ENCODE data around the gene TRMT13. TPM values are rescaled to one million over a fixed set of nuclear protein-coding genes. Genes with fewer than 3 reads are reported as not detected.
A peak's percentile ranks its signal among the peaks of the same experiment; 100 is the strongest.

Gene TRMT13
- polyA plus RNA-seq, 4 donors, result 7.6 to 25.5 (median 10.5) TPM

DNA sequence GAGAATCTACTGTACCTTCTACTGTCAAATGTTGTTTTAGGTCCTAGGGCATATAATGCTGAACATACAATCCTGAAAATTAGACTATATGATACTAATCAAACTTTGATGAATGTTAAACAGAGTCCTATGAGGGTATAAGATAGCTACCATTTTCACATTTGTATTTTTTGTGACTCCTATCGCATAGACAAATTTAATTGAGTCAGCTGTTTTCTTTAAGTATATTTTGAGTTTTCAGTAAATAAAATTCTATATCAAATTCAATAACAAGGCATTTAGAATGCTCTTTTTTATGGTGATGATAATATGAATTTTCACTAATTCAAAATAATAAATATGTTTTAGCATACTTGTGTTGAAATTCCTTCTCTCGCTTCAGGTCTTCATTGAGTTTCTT is 35.1 kb downstream of the TRMT13 start:
- H3K4me1 ChIP-seq (ENCODE audit: control insufficient read depth in 3 of 3, insufficient read depth in 2 of 3, low read depth in 1 of 3, low read length in 2 of 3), result no peaks in the 10 kb centered on the region

DNA sequence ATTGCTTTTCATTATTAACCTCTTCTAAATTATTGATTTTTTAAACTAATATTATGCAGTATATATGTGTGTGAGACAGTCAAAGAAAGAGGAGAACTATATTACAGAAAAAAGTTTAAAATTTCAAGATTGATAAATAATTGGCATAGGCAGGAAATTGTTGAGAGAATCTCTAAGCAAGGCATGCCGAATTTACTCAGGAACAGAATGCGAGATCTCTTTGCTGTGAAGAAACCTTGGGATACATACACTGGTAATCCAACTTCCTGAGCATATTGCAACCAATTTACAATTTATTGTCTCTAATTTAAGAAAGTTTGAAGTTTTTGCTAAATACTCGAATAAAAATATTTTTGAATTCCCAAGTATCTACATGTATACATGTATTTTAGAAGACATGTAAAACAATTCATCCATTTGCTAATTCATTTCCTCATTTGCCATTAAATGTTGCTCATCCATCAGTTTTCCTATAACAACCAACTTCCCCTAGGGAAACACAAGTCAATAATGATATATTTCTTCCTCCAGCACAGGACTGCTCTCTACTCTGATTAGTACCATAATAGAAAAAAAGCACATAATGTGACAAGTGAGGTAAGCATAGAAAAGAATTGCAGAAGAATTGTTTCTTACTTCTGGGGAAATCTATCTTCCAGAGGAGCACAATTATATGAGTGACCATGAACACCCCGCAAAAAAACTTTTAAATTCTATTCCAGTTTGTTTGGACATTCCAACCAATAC is 44.5 kb downstream of the TRMT13 start:
- no peaks in the 10 kb centered on the region for H3K27me3 ChIP-seq (ENCODE audit: control insufficient read depth in 3 of 3, insufficient read depth in 3 of 3, low read length in 3 of 3)
- FAIRE-seq (no peak), DNase-seq (no peak)
- no peak overlapping the region for H3K27ac ChIP-seq (ENCODE audit: low read depth in 1 of 3, low read length in 2 of 3)
- no peak overlapping the region for H3K4me3 ChIP-seq (ENCODE audit: low read depth in 1 of 3, low read length in 3 of 3)
- peaks cover 0 to 2% of the 10 kb centered on the region in 2 donors for H3K9me3 ChIP-seq (ENCODE audit: control insufficient read depth in 2 of 2, insufficient read depth in 1 of 2, low read depth in 1 of 2, low read length in 1 of 2)
- no peaks in the 10 kb centered on the region for H3K36me3 ChIP-seq (ENCODE audit: control insufficient read depth in 3 of 3, insufficient read depth in 2 of 3, low read depth in 1 of 3, low read length in 3 of 3)
- WGBS, 3 donors, result 88 to 94% (median 90%) methylated on average over 4 of the region's 4 CpGs
- no peaks in the 10 kb centered on the region for H3K4me1 ChIP-seq (ENCODE audit: control insufficient read depth in 3 of 3, insufficient read depth in 2 of 3, low read depth in 1 of 3, low read length in 2 of 3)

More for the DNA sequence above, 35.1 kb downstream of the TRMT13 start:
- WGBS, 3 donors, result 98 to 99% (median 98%) methylated on average over 2 of the region's 2 CpGs
- Histone ChIP-seq H3K36me3 (ENCODE audit: control insufficient read depth in 3 of 3, insufficient read depth in 2 of 3, low read depth in 1 of 3, low read length in 3 of 3) (no peaks in the 10 kb centered on the region), H3K9me3 (ENCODE audit: control insufficient read depth in 2 of 2, insufficient read depth in 1 of 2, low read depth in 1 of 2, low read length in 1 of 2) (no peaks in the 10 kb centered on the region), H3K27ac (ENCODE audit: low read depth in 1 of 3, low read length in 2 of 3) (no peak overlapping the region), H3K4me3 (ENCODE audit: low read depth in 1 of 3, low read length in 3 of 3) (no peak overlapping the region), H3K27me3 (ENCODE audit: control insufficient read depth in 3 of 3, insufficient read depth in 3 of 3, low read length in 3 of 3) (no peaks in the 10 kb centered on the region)
- DNase-seq (no peak), FAIRE-seq (peak; percentile 65)

DNA sequence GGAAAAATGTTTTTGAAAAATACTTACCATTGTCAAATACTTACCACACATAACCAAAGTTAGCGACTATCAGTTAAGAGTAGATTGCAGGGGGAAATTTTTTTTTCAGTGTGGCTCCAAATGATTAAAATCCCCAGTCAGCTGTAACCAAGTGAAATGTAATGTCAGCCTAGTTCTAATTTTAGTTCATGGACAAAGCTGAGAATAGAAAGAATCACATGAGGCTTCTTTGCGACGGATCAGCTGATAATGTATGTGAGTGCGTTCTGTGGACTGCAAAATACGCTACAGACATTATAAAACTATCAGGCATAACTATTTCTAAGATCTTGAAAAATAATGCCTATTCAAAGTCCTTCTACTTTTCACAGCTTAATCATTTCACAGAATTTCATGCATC is 45.1 kb downstream of the TRMT13 start, which contains the start of gene LRRC39:
Gene LRRC39 (minus strand): TSS at position 166 of the 400 bp plus-strand sequence. CDS start 9,740 bp downstream, outside the sequence.
- Histone ChIP-seq H3K9me3 (ENCODE audit: control insufficient read depth in 2 of 2, insufficient read depth in 1 of 2, low read depth in 1 of 2, low read length in 1 of 2) (peaks cover 0 to 2% of the 10 kb centered on the region in 2 donors), H3K4me3 (ENCODE audit: low read depth in 1 of 3, low read length in 3 of 3) (no peak within 1 kb of the TSS), H3K36me3 (ENCODE audit: control insufficient read depth in 3 of 3, insufficient read depth in 2 of 3, low read depth in 1 of 3, low read length in 3 of 3) (no peaks in the 10 kb centered on the region), H3K27me3 (ENCODE audit: control insufficient read depth in 3 of 3, insufficient read depth in 3 of 3, low read length in 3 of 3) (no peaks in the 10 kb centered on the region), H3K27ac (ENCODE audit: low read depth in 1 of 3, low read length in 2 of 3) (no peak within 1 kb of the TSS), H3K4me1 (ENCODE audit: control insufficient read depth in 3 of 3, insufficient read depth in 2 of 3, low read depth in 1 of 3, low read length in 2 of 3) (no peaks in the 10 kb centered on the region)
- no peak for DNase-seq
- 68 to 75% (median 73%) methylated on average over 5 of the region's 5 CpGs for WGBS, 3 donors
- no peak for FAIRE-seq

DNA sequence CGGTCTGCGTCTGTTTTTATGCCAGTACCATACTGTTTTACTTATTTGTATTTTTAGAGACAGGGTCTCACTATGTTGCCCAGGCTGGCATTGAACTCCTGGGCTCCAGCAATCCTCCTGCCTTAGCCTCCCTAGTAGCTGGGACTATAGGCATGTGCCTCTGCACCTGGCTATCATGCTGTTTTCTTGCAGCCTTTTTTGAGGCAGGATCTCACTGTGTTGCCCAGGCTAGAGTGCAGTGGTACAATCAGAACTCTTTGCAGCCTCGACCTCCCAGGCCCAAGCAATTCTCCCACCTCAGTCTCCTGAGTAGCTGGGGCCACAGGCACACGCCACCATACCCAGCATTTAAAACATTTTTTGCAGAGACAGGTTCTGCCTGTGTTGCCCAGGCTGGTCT is 50.4 kb downstream of the TRMT13 start:
- Histone ChIP-seq H3K4me3 (ENCODE audit: low read depth in 1 of 3, low read length in 3 of 3) (no peak overlapping the region), H3K27me3 (ENCODE audit: control insufficient read depth in 3 of 3, insufficient read depth in 3 of 3, low read length in 3 of 3) (no peaks in the 10 kb centered on the region), H3K9me3 (ENCODE audit: control insufficient read depth in 2 of 2, insufficient read depth in 1 of 2, low read depth in 1 of 2, low read length in 1 of 2) (peaks cover 0 to 2% of the 10 kb centered on the region in 2 donors), H3K36me3 (ENCODE audit: control insufficient read depth in 3 of 3, insufficient read depth in 2 of 3, low read depth in 1 of 3, low read length in 3 of 3) (peaks cover 0 to 2% (median under 1%) of the 10 kb centered on the region in 3 donors), H3K4me1 (ENCODE audit: control insufficient read depth in 3 of 3, insufficient read depth in 2 of 3, low read depth in 1 of 3, low read length in 2 of 3) (no peaks in the 10 kb centered on the region), H3K27ac (ENCODE audit: low read depth in 1 of 3, low read length in 2 of 3) (no peak overlapping the region)
- FAIRE-seq (no peak), DNase-seq (no peak)
- 90 to 95% (median 94%) methylated on average over 4 of the region's 4 CpGs for WGBS, 3 donors

DNA sequence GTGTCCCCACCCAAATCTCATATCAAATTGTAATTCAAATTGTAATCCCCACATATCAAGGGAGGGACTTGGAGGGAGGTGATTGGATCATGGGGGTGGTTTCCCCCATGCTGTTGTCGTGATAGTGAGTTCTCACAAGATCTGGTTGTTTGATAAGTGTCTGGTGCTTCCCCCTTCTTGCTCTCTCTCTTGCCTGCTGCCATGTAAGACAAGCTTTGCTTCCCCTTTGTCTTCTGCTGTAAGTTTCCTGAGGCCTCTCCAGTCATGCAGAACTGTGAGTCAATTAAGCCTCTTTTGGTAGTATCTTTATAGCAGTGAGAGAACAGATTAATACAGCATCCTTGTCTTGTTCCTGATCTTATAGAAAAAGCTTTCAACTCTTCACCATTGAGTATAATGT is 51.6 kb downstream of the TRMT13 start:
- Histone ChIP-seq H3K27ac (ENCODE audit: low read depth in 1 of 3, low read length in 2 of 3) (no peak overlapping the region), H3K27me3 (ENCODE audit: control insufficient read depth in 3 of 3, insufficient read depth in 3 of 3, low read length in 3 of 3) (no peaks in the 10 kb centered on the region), H3K9me3 (ENCODE audit: control insufficient read depth in 2 of 2, insufficient read depth in 1 of 2, low read depth in 1 of 2, low read length in 1 of 2) (peaks cover 0 to 2% of the 10 kb centered on the region in 2 donors), H3K4me3 (ENCODE audit: low read depth in 1 of 3, low read length in 3 of 3) (no peak overlapping the region), H3K36me3 (ENCODE audit: control insufficient read depth in 3 of 3, insufficient read depth in 2 of 3, low read depth in 1 of 3, low read length in 3 of 3) (peaks cover 0 to 4% (median 2%) of the 10 kb centered on the region in 3 donors), H3K4me1 (ENCODE audit: control insufficient read depth in 3 of 3, insufficient read depth in 2 of 3, low read depth in 1 of 3, low read length in 2 of 3) (no peaks in the 10 kb centered on the region)
- no peak for FAIRE-seq
- WGBS, 3 donors, result 45 to 65% (median 61%) methylated on average over 1 of the region's 1 CpG
- DNase-seq, result no peak

DNA sequence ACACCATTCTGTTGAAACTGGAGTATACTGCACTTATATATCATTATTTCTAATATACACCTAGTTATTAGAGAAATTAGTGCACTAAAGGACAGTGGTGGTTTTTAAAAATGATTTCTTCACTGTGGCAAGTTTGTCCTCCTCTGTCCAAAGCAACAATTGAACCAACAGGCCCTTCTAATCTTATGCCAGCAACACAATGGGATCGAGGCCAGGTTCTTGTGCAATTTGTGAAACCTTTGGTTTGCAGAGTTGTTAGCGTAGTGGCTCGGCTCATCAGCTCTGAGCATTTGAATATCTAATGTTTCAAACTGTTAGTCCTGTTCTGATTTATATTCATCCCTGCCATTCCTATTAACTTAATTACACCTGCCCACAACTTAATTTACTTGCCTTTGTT is 54.9 kb downstream of the TRMT13 start:
- Histone ChIP-seq H3K4me1 (ENCODE audit: control insufficient read depth in 3 of 3, insufficient read depth in 2 of 3, low read depth in 1 of 3, low read length in 2 of 3) (no peaks in the 10 kb centered on the region), H3K27ac (ENCODE audit: low read depth in 1 of 3, low read length in 2 of 3) (no peak overlapping the region), H3K9me3 (ENCODE audit: control insufficient read depth in 2 of 2, insufficient read depth in 1 of 2, low read depth in 1 of 2, low read length in 1 of 2) (peaks cover 0 to 2% of the 10 kb centered on the region in 2 donors), H3K27me3 (ENCODE audit: control insufficient read depth in 3 of 3, insufficient read depth in 3 of 3, low read length in 3 of 3) (no peaks in the 10 kb centered on the region), H3K36me3 (ENCODE audit: control insufficient read depth in 3 of 3, insufficient read depth in 2 of 3, low read depth in 1 of 3, low read length in 3 of 3) (peaks cover 0 to 10% (median 2%) of the 10 kb centered on the region in 3 donors), H3K4me3 (ENCODE audit: low read depth in 1 of 3, low read length in 3 of 3) (no peak overlapping the region)
- WGBS, 3 donors, result 65 to 76% (median 74%) methylated on average over 3 of the region's 3 CpGs
- no peak for DNase-seq
- no peak for FAIRE-seq

DNA sequence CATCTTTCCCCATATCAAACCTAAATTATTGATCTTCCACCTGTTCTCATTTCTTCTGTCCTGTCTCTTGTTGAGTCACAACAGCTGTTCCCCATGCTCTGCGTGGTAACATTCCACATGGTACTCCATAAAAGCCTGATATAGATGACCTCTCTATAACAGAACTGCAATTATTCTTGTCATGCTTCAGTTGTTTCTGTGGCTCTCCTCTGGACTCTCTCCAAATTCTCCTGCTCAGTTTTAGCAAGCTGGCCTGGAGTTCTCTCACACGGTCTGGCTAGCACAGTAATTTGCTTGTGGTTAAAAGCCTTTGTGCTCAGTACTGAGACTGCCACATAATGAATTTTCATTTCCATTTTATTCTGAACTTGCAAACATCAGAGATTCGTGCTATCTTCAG is 55.7 kb downstream of the TRMT13 start:
- DNase-seq, result no peak
- H3K27ac ChIP-seq (ENCODE audit: low read depth in 1 of 3, low read length in 2 of 3), result no peak overlapping the region
- peaks cover 2 to 11% (median 2%) of the 10 kb centered on the region in 3 donors for H3K36me3 ChIP-seq (ENCODE audit: control insufficient read depth in 3 of 3, insufficient read depth in 2 of 3, low read depth in 1 of 3, low read length in 3 of 3)
- H3K4me3 ChIP-seq (ENCODE audit: low read depth in 1 of 3, low read length in 3 of 3), result no peak overlapping the region
- no peaks in the 10 kb centered on the region for H3K4me1 ChIP-seq (ENCODE audit: control insufficient read depth in 3 of 3, insufficient read depth in 2 of 3, low read depth in 1 of 3, low read length in 2 of 3)
- H3K9me3 ChIP-seq (ENCODE audit: control insufficient read depth in 2 of 2, insufficient read depth in 1 of 2, low read depth in 1 of 2, low read length in 1 of 2), result peaks cover 0 to 2% of the 10 kb centered on the region in 2 donors
- no peaks in the 10 kb centered on the region for H3K27me3 ChIP-seq (ENCODE audit: control insufficient read depth in 3 of 3, insufficient read depth in 3 of 3, low read length in 3 of 3)
- FAIRE-seq, result no peak
- WGBS, 3 donors, result 59 to 84% (median 77%) methylated on average over 3 of the region's 3 CpGs

DNA sequence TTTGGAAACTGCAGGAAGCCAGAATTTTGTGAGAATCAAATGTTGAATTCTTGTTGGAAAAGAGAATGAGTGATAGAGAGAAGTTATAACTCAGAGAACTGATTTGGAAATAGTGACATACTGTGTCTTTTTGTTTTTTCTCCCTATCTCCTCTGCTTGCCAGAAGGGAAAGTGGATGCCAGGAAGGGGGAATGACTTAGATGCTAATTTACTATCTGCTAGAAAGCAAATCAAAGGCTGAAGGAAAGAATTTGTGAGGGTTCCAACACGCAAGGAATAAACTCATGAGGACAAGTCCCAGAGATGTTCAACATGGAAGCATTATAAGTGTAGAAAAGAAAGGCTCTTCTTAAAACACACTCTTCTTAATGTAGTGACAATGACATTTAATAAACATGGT is 65.6 kb downstream of the TRMT13 start:
- WGBS, 3 donors, result 95 to 100% (median 100%) methylated on average over 1 of the region's 1 CpG
- H3K4me1 ChIP-seq (ENCODE audit: control insufficient read depth in 3 of 3, insufficient read depth in 2 of 3, low read depth in 1 of 3, low read length in 2 of 3), result no peaks in the 10 kb centered on the region

More for the DNA sequence above, 65.6 kb downstream of the TRMT13 start:
- H3K9me3 ChIP-seq (ENCODE audit: control insufficient read depth in 2 of 2, insufficient read depth in 1 of 2, low read depth in 1 of 2, low read length in 1 of 2), result no peaks in the 10 kb centered on the region
- DNase-seq (no peak), FAIRE-seq (no peak)
- peaks cover 2 to 21% (median 3%) of the 10 kb centered on the region in 3 donors for H3K36me3 ChIP-seq (ENCODE audit: control insufficient read depth in 3 of 3, insufficient read depth in 2 of 3, low read depth in 1 of 3, low read length in 3 of 3)
- H3K27ac ChIP-seq (ENCODE audit: low read depth in 1 of 3, low read length in 2 of 3), result no peak overlapping the region
- H3K27me3 ChIP-seq (ENCODE audit: control insufficient read depth in 3 of 3, insufficient read depth in 3 of 3, low read length in 3 of 3), result no peaks in the 10 kb centered on the region
- no peak overlapping the region for H3K4me3 ChIP-seq (ENCODE audit: low read depth in 1 of 3, low read length in 3 of 3)

Data from small intestine (tissue), 7 donors.